ENCODE measurements around the gene FUCA1. TPM values are rescaled to one million over a fixed set of nuclear protein-coding genes. Genes with fewer than 3 reads are reported as not detected.

Gene FUCA1
- total RNA-seq = 100 to 1,000 TPM in 3 of 4 donors, 10 to 100 TPM in 1; 75.5 to 133 (median 112) TPM

DNA sequence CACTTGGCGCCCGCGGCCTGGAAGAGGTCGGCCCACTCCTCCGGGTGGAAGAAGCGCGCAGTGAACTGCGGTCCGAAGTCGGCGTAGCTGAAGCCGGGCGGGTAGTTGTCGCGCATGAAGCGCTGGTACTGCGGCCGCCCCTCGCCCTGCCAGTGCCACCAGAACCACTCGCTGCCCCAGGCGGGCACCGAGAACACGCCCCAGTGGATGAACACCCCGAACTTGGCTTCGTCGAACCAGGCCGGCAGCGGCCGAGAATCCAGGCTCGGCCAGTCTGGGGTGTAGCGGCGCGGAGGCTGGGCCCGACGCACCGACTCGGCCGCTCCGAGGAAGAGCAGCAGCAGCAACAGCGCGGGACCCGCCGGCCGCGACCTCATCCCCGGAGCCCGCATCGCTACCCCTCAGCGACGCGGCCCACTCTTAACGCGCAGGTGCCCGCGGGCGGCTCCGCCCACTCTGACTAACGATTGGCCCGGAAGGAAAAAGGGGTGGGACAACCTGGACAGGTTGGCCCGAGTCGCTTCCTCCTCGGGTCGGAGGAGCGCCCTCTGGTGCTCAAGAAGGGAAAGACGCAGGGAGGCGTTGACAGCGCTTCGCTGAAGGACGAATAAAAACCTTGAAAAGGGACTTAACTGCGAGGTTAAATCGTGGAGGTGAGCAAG is at the start of gene FUCA1:
TSS of gene FUCA1 (minus strand) at position 396 of the 662 bp plus-strand sequence. CDS start at position 392, 4 bp downstream.
- peak; percentile 96 to 97 for DNase-seq
- peak; percentile 62 to 97 for TF ChIP-seq POLR2A (IDR thresholded peaks at IDR 0.05)
- TF ChIP-seq, protein P1, sequence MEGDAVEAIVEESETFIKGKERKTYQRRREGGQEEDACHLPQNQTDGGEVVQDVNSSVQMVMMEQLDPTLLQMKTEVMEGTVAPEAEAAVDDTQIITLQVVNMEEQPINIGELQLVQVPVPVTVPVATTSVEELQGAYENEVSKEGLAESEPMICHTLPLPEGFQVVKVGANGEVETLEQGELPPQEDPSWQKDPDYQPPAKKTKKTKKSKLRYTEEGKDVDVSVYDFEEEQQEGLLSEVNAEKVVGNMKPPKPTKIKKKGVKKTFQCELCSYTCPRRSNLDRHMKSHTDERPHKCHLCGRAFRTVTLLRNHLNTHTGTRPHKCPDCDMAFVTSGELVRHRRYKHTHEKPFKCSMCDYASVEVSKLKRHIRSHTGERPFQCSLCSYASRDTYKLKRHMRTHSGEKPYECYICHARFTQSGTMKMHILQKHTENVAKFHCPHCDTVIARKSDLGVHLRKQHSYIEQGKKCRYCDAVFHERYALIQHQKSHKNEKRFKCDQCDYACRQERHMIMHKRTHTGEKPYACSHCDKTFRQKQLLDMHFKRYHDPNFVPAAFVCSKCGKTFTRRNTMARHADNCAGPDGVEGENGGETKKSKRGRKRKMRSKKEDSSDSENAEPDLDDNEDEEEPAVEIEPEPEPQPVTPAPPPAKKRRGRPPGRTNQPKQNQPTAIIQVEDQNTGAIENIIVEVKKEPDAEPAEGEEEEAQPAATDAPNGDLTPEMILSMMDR (IDR thresholded peaks at IDR 0.05) = peak; percentile 82 to 99 (median 94)
- Histone ChIP-seq H3K36me3 (peaks cover 0 to 11% of the 10 kb centered on the region in 2 donors), H3K4me1 (peaks cover 13 to 14% of the 10 kb centered on the region in 2 donors), H3K27ac (peak within 1 kb of the TSS; percentile 63 to 86 (median 77)), H3K4me3 (replicated peaks in 1 of 3) (peak within 1 kb of the TSS; percentile 14 to 68 (median 61)), H3K27me3 (no peaks in the 10 kb centered on the region), H3K9me3 (no peaks in the 10 kb centered on the region)
- WGBS, 2 donors = 0% methylated on average over 15 of the region's 71 CpGs
- intact Hi-C loops (cut with DNase I) = loop anchor here (5.0 to 10.0 kb wide), 2 partner anchors 41 to 93 kb away; partner anchors contain the start of genes HMGCL and PITHD1

DNA sequence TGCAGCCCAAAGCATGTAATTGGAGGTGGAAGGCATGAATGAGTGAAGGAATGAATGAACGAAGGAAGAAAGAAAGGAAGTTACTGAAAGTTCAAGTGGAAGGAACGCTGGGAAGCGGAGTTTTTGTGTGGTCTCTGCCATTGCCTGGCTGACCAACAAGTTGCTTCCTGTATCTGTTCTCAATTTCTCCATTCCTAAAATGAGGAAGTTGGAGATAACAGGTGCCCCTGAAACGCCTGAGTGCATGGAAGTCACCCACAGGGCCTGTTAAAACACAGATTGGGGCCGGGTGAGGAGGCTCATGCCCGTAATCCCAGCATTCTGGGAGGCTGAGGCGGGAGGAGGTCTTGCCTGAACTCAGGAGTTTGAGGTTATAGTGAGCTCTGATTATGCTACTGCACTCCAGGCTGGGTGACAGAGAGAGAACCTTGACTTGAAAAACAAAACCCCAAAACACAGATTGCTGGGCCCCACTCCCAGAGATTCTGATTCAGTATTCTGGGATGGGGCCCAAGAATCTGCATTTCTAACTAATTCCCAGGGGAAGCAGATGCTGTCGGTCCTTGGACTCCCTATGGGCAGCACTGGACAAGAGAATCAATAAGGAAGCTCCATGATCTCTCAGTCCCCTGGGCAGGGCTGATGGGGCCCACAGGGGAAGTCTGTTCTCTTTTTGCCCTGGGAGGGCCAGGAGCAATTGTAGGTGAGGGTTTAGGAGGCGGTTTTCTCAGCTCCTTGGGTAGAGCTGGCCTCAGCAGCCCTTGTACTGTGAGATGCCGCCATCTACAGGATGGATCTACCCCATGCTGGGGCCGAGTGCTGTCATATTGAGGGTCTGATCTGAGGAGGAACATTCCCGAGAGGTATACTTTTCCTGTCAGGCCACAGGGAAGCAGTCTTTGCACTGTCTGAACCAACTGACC is 48.4 kb upstream of the FUCA1 start:
- intact Hi-C loops (cut with DNase I) = loop anchor here (5.0 to 10.0 kb wide), 2 partner anchors 102 to 144 kb away; no protein-coding TSS in a partner anchor
- H3K4me1 ChIP-seq = peaks cover 13 to 29% of the 10 kb centered on the region in 2 donors
- H3K36me3 ChIP-seq = no peaks in the 10 kb centered on the region
- TF ChIP-seq, protein P1 (IDR thresholded peaks at IDR 0.05) = peak in 5 of 6 experiments; percentile 35 to 79 (median 70)
- TF ChIP-seq POLR2A (IDR thresholded peaks at IDR 0.05) = no peak
- no peak overlapping the region for H3K4me3 ChIP-seq (replicated peaks in 1 of 3)
- H3K27me3 ChIP-seq = no peaks in the 10 kb centered on the region
- H3K27ac ChIP-seq = no peak overlapping the region
- WGBS, 2 donors = 56 to 70% methylated on average over 8 to 12 of the region's 12 CpGs
- DNase-seq = peak; percentile 76 to 78
- no peaks in the 10 kb centered on the region for H3K9me3 ChIP-seq

DNA sequence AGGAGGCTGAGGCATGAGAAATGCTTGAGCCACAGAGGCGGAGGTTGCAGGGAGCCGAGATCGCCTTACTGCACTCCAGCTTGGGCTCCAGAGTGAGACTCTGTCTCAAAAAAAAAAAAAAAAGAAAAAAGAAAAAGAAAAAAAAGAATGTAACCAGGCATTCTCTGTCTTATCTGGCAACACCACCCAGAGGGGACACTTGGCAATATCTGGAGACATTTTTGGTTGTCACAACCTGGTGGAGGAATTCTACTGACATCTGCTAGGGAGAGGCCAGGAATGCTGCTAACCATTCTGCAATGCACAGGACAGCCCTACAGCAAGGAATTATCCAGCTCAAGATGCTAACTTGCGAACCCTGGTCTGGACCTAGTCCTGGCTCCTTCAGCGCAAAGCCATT is 47.4 kb upstream of the FUCA1 start:
- intact Hi-C loops (cut with DNase I) = loop anchor here (5.0 to 10.0 kb wide), 2 partner anchors 101 to 143 kb away; no protein-coding TSS in a partner anchor
- Histone ChIP-seq H3K4me1 (peaks cover 13 to 22% of the 10 kb centered on the region in 2 donors), H3K27ac (no peak overlapping the region), H3K4me3 (replicated peaks in 1 of 3) (no peak overlapping the region), H3K27me3 (no peaks in the 10 kb centered on the region), H3K9me3 (no peaks in the 10 kb centered on the region), H3K36me3 (no peaks in the 10 kb centered on the region)
- TF ChIP-seq, protein P1 (IDR thresholded peaks at IDR 0.05) = no peak
- TF ChIP-seq POLR2A (IDR thresholded peaks at IDR 0.05) = no peak
- whole genome bisulfite sequencing, 2 donors = 94 to 99% methylated on average over 5 of the region's 5 CpGs
- no peak for DNase-seq

DNA sequence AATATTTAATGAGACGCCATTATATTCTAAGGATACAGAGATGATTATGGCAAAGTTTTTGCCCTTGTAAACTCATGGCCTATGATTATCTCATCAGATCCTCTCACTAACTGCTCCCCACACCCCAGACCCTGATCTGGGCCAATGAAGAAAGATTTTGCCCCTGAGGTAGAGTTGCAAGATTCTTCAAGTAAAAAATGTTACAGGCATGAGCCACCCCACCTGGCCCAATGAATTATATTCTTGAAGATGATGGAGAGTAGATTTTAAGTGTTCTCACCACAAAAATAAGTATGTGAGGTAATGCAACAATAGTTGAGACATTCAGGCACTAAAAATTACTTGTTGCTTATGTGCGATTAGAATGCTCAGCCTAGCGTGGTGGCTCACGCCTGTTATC is 46.8 kb upstream of the FUCA1 start:
- H3K27ac ChIP-seq = no peak overlapping the region
- H3K27me3 ChIP-seq = no peaks in the 10 kb centered on the region
- TF ChIP-seq POLR2A (IDR thresholded peaks at IDR 0.05) = no peak
- TF ChIP-seq, protein P1 (IDR thresholded peaks at IDR 0.05) = no peak
- peaks cover 9 to 18% of the 10 kb centered on the region in 2 donors for H3K4me1 ChIP-seq
- DNase-seq = no peak
- H3K4me3 ChIP-seq (replicated peaks in 1 of 3) = no peak overlapping the region
- no peaks in the 10 kb centered on the region for H3K36me3 ChIP-seq
- 91 to 100% methylated on average over 4 of the region's 4 CpGs for WGBS, 2 donors
- no peaks in the 10 kb centered on the region for H3K9me3 ChIP-seq
- intact Hi-C loops (cut with DNase I) = loop anchor here (5.0 to 10.0 kb wide), 2 partner anchors 100 to 143 kb away; no protein-coding TSS in a partner anchor
